GM23248 (cell line): ENCODE data around the gene WNT1.

Experiments
- EZH2 ChIP-seq: fragments of 200-600 bp; sonication (generic); IDR thresholded peaks from 2 replicates; pipeline ENCODE4 v1.6.1; 2018; ENCODE audit warnings: antibody characterized with exemption, mild to moderate bottlenecking; ENCODE audit not compliant: insufficient read depth, poor library complexity, severe bottlenecking
- EZH2phosphoT487 ChIP-seq: fragments of 200-600 bp; sonication (generic); IDR thresholded peaks from 2 replicates; pipeline ENCODE4 v1.6.1; 2018; ENCODE audit warnings: antibody characterized with exemption, moderate library complexity, mild to moderate bottlenecking, low read depth; ENCODE audit not compliant: insufficient read depth

DNA sequence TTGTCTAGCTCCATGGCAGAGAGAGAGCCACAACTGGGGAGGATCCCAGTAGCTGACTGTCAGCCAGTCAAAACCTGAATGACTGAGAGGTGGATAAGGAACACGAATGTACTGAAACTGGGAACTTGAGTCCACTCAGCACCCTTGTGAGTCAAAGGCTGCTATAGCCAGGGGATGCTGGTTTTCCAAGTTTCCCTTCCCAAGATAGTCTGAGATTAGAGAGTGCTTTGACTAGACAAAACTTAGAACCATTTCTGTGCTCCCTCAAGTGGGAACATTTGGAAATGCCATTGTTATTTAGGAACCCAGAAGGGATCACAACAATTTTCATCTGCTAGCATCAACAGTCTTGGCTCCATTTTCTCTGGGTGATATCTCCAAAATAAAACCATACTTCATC lies 36.4 kb downstream of the WNT1 start:
- no peak for TF ChIP-seq EZH2
- no peak for TF ChIP-seq EZH2phosphoT487
